ENCODE data around the gene SS18L1. TPM values are rescaled to one million over a fixed set of nuclear protein-coding genes. Genes with fewer than 3 reads are reported as not detected.

Gene SS18L1
- total and polyA plus RNA-seq, 2 donors (not counting 1 experiment from before 2014, with no cell fraction given) = 4.7 to 7.4 TPM

DNA sequence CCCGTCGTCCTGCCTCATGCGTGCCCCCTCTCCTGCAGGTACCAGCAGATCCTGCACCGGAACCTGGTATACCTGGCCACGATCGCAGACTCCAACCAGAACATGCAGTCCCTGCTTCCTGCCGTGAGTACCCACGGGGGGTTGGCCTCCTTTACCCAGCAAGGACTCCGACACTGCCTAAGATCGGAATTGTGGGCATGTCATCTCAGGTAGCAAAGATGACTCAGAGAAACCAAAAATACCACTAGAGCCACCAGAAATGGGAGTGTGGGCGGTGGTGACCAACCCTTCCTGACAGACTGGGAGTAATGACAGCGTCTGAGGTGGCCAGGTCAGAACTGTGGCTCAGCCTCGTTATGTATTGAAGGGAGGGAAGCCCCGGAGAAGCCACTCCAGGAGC lies 16.3 kb downstream of the SS18L1 start:
- no peaks in the 10 kb centered on the region for H3K4me1 ChIP-seq (ENCODE audit: control insufficient read depth, extremely low read depth, insufficient read depth, low read length)
- H3K27me3 ChIP-seq (ENCODE audit: control insufficient read depth, insufficient read depth, low read length) = no peaks in the 10 kb centered on the region
- H3K9me3 ChIP-seq (ENCODE audit: control insufficient read depth, insufficient read depth, low read depth, low read length) = no peaks in the 10 kb centered on the region
- no peak overlapping the region for H2AFZ ChIP-seq (ENCODE audit: low read length)
- no peak overlapping the region for H3K9ac ChIP-seq (ENCODE audit: insufficient read depth, low read length)
- H3K4me2 ChIP-seq (ENCODE audit: extremely low read depth, insufficient read depth, low read length) = no peak overlapping the region
- peak in 1 of 2 donors; percentile 79 for DNase-seq (ENCODE audit: low read depth in 2 of 2)
- no peaks in the 10 kb centered on the region for H4K20me1 ChIP-seq (ENCODE audit: control insufficient read depth, extremely low read depth, insufficient read depth, low read length)
- no peak for TF ChIP-seq EZH2 (IDR thresholded peaks at IDR 0.05; ENCODE audit: low read length, missing control alignments)
- TF ChIP-seq, protein P1, sequence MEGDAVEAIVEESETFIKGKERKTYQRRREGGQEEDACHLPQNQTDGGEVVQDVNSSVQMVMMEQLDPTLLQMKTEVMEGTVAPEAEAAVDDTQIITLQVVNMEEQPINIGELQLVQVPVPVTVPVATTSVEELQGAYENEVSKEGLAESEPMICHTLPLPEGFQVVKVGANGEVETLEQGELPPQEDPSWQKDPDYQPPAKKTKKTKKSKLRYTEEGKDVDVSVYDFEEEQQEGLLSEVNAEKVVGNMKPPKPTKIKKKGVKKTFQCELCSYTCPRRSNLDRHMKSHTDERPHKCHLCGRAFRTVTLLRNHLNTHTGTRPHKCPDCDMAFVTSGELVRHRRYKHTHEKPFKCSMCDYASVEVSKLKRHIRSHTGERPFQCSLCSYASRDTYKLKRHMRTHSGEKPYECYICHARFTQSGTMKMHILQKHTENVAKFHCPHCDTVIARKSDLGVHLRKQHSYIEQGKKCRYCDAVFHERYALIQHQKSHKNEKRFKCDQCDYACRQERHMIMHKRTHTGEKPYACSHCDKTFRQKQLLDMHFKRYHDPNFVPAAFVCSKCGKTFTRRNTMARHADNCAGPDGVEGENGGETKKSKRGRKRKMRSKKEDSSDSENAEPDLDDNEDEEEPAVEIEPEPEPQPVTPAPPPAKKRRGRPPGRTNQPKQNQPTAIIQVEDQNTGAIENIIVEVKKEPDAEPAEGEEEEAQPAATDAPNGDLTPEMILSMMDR (conservative IDR thresholded peaks at IDR 0.05 in 1 of 2, IDR thresholded peaks at IDR 0.05 in 1 of 2; ENCODE audit: low read depth in 1 of 2, low read length in 2 of 2) = no peak
- no peak overlapping the region for H3K4me3 ChIP-seq (replicated peaks in 1 of 4; ENCODE audit: control extremely low read depth in 1 of 4, insufficient read depth in 1 of 4, low read depth in 3 of 4, low read length in 4 of 4)
- peaks cover 15% of the 10 kb centered on the region for H3K79me2 ChIP-seq (ENCODE audit: control insufficient read depth, insufficient read depth, low read length)
- H3K27ac ChIP-seq (ENCODE audit: insufficient read depth, low read length) = no peak overlapping the region
- H3K36me3 ChIP-seq (ENCODE audit: control insufficient read depth, insufficient read depth, low read length) = peaks cover 9% of the 10 kb centered on the region

DNA sequence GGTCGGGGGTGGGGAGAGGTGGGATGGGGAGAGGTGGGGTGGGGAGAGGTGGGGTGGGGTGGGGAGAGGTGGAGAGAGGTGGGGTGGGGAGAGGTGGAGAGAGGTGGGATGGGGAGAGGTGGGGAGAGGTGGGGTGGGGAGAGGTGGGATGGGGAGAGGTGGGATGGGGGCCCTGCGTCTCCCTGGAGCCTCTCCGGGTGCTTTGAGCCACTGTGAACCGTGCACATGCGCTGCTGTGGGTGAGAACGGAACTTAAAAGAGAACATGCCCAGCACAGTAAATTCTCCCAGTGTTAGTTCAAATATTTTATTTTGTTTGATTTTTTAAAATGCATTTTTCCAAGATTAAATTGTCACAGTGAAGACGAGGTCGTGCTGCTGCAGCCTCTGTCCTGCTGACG lies 16.7 kb downstream of the SS18L1 start:
- Histone ChIP-seq H3K9me3 (ENCODE audit: control insufficient read depth, insufficient read depth, low read depth, low read length) (no peaks in the 10 kb centered on the region), H4K20me1 (ENCODE audit: control insufficient read depth, extremely low read depth, insufficient read depth, low read length) (no peaks in the 10 kb centered on the region), H3K4me3 (replicated peaks in 1 of 4; ENCODE audit: control extremely low read depth in 1 of 4, insufficient read depth in 1 of 4, low read depth in 3 of 4, low read length in 4 of 4) (no peak overlapping the region), H3K4me1 (ENCODE audit: control insufficient read depth, extremely low read depth, insufficient read depth, low read length) (no peaks in the 10 kb centered on the region), H2AFZ (ENCODE audit: low read length) (no peak overlapping the region), H3K79me2 (ENCODE audit: control insufficient read depth, insufficient read depth, low read length) (peaks cover 15% of the 10 kb centered on the region), H3K9ac (ENCODE audit: insufficient read depth, low read length) (no peak overlapping the region), H3K27me3 (ENCODE audit: control insufficient read depth, insufficient read depth, low read length) (no peaks in the 10 kb centered on the region), H3K4me2 (ENCODE audit: extremely low read depth, insufficient read depth, low read length) (no peak overlapping the region), H3K27ac (ENCODE audit: insufficient read depth, low read length) (no peak overlapping the region), H3K36me3 (ENCODE audit: control insufficient read depth, insufficient read depth, low read length) (peaks cover 13% of the 10 kb centered on the region)
- TF ChIP-seq, protein P1 (conservative IDR thresholded peaks at IDR 0.05 in 1 of 2, IDR thresholded peaks at IDR 0.05 in 1 of 2; ENCODE audit: low read depth in 1 of 2, low read length in 2 of 2) = no peak
- TF ChIP-seq EZH2 (IDR thresholded peaks at IDR 0.05; ENCODE audit: low read length, missing control alignments) = no peak
- no peak for DNase-seq (ENCODE audit: low read depth in 2 of 2)

DNA sequence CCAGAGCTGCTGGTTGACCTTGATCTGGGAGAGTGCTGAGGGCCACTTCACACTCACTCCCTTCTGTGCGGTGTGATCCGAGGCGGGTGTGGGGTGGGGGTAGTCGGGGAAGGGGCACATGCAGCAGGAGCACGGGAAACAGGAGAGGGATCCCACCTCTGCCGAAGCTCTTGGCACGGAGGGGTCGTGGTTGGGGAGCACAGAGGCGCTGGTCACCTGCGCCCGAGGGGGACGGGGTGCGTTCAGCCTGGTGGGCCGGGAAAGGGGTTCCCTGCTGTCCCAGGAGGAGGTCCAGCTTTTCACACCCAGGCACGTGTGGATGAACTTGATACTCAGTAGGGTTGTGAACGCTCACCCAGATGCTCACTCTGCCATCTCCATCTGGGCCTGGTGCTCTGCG lies 17.3 kb downstream of the SS18L1 start:
- Histone ChIP-seq H3K9ac (ENCODE audit: insufficient read depth, low read length) (no peak overlapping the region), H3K27me3 (ENCODE audit: control insufficient read depth, insufficient read depth, low read length) (no peaks in the 10 kb centered on the region), H3K36me3 (ENCODE audit: control insufficient read depth, insufficient read depth, low read length) (peaks cover 18% of the 10 kb centered on the region), H3K4me1 (ENCODE audit: control insufficient read depth, extremely low read depth, insufficient read depth, low read length) (peaks cover 2% of the 10 kb centered on the region), H3K4me3 (replicated peaks in 1 of 4; ENCODE audit: control extremely low read depth in 1 of 4, insufficient read depth in 1 of 4, low read depth in 3 of 4, low read length in 4 of 4) (no peak overlapping the region), H3K4me2 (ENCODE audit: extremely low read depth, insufficient read depth, low read length) (no peak overlapping the region), H3K9me3 (ENCODE audit: control insufficient read depth, insufficient read depth, low read depth, low read length) (no peaks in the 10 kb centered on the region), H3K79me2 (ENCODE audit: control insufficient read depth, insufficient read depth, low read length) (peaks cover 15% of the 10 kb centered on the region), H2AFZ (ENCODE audit: low read length) (no peak overlapping the region), H4K20me1 (ENCODE audit: control insufficient read depth, extremely low read depth, insufficient read depth, low read length) (no peaks in the 10 kb centered on the region), H3K27ac (ENCODE audit: insufficient read depth, low read length) (no peak overlapping the region)
- DNase-seq (ENCODE audit: low read depth in 2 of 2) = no peak
- no peak for TF ChIP-seq EZH2 (IDR thresholded peaks at IDR 0.05; ENCODE audit: low read length, missing control alignments)
- TF ChIP-seq, protein P1 (conservative IDR thresholded peaks at IDR 0.05 in 1 of 2, IDR thresholded peaks at IDR 0.05 in 1 of 2; ENCODE audit: low read depth in 1 of 2, low read length in 2 of 2) = no peak

Data from fibroblast of lung (primary cell).